Measurements from ENCODE around the gene SNX33. TPM values are rescaled to one million over a fixed set of nuclear protein-coding genes. Genes with fewer than 3 reads are reported as not detected.

Gene SNX33
- total RNA-seq, 4 donors from 2014 or later, result 4.9 to 6.7 (median 5.5) TPM

DNA sequence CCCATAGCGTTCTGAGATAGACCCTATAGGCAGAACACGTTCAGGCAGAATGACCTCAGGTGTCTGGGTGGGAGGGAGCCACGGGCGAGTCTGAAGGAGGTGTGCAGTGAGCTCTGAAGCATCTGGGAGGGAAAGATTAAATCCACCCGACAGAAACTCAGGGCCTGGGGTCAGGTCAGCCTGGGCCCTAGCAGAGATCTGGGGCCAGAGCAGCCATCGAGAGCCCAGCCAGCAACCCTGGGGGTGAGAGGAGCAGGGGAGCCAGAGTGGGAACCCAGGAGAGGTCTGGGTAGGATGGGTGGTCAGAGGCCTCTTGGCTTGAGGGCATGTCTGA is 22.1 kb downstream of the SNX33 start:
- no peak for DNase-seq
- H3K27me3 ChIP-seq, result no peaks in the 10 kb centered on the region
- H3K36me3 ChIP-seq, result no peaks in the 10 kb centered on the region
- H3K9me3 ChIP-seq, result no peaks in the 10 kb centered on the region
- peak overlapping the region in 1 of 4 donors; percentile 67 for H3K27ac ChIP-seq
- no peak overlapping the region for H3K4me3 ChIP-seq
- intact Hi-C loops (cut with DNase I; ENCODE audit: low total_unique reads), result no loop called here
- TF ChIP-seq, protein P1, sequence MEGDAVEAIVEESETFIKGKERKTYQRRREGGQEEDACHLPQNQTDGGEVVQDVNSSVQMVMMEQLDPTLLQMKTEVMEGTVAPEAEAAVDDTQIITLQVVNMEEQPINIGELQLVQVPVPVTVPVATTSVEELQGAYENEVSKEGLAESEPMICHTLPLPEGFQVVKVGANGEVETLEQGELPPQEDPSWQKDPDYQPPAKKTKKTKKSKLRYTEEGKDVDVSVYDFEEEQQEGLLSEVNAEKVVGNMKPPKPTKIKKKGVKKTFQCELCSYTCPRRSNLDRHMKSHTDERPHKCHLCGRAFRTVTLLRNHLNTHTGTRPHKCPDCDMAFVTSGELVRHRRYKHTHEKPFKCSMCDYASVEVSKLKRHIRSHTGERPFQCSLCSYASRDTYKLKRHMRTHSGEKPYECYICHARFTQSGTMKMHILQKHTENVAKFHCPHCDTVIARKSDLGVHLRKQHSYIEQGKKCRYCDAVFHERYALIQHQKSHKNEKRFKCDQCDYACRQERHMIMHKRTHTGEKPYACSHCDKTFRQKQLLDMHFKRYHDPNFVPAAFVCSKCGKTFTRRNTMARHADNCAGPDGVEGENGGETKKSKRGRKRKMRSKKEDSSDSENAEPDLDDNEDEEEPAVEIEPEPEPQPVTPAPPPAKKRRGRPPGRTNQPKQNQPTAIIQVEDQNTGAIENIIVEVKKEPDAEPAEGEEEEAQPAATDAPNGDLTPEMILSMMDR (IDR thresholded peaks at IDR 0.05 in 4 of 5, conservative IDR thresholded peaks at IDR 0.05 in 1 of 5), result no peak
- no peak for TF ChIP-seq POLR2A (IDR thresholded peaks at IDR 0.05)
- peaks cover 41 to 50% of the 10 kb centered on the region in 2 donors for H3K4me1 ChIP-seq
- no peak for ATAC-seq
- in situ Hi-C loops (cut with MboI; ENCODE audit: low sequenced_read_pairs in 4 of 4), result no loop called here

DNA sequence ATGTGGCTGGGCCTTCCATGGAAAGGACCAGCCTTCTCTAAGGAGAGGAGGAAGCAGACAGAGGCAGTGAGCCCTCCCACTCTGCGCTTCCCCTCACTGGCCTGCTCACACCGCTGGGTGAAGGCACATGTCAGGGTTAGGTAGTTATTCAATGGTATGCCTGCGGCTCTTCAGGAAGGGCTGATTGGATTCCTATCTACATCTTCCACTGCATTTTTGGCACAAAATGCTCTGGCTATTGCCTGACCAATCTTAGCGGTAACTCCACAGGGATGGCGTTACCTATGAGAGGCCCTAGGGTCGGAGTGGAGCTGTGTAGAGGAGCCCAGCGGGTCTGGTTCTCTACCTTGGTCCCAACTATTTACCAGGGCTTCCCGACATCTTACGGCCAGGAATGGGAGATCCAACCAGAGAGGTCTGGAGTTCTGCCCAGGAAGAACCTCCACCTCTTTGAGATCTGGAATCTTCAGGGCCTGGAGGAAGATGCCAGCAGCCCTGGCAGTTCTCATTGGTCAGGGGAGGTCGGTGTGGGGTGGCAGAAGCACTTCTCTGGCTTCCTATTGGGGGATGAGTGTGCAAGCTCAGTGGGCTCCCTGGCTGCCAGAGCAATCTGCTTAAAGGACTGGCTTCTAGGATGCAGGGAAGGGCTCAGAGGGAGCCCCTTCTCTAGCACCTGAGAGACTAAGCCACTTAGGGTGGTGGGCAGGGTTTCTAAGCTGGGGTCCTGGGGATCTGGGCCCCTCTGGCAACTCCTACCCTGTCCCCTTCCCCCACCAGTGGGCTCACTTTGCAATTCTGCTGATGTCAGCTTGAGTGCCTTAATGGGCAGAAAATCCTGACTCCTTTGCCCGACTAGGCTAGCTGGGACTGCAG is 24.3 kb downstream of the SNX33 start:
- no peak for TF ChIP-seq POLR2A (IDR thresholded peaks at IDR 0.05)
- TF ChIP-seq, protein P1 (IDR thresholded peaks at IDR 0.05 in 4 of 5, conservative IDR thresholded peaks at IDR 0.05 in 1 of 5), result no peak
- Histone ChIP-seq H3K9me3 (no peaks in the 10 kb centered on the region), H3K36me3 (no peaks in the 10 kb centered on the region), H3K27ac (peak overlapping the region; percentile 65 to 78 (median 70)), H3K27me3 (no peaks in the 10 kb centered on the region), H3K4me3 (no peak overlapping the region), H3K4me1 (peaks cover 43 to 53% of the 10 kb centered on the region in 2 donors)
- no peak for DNase-seq
- in situ Hi-C loops (cut with MboI; ENCODE audit: low sequenced_read_pairs in 4 of 4), result no loop called here
- intact Hi-C loops (cut with DNase I; ENCODE audit: low total_unique reads), result no loop called here
- no peak for ATAC-seq

DNA sequence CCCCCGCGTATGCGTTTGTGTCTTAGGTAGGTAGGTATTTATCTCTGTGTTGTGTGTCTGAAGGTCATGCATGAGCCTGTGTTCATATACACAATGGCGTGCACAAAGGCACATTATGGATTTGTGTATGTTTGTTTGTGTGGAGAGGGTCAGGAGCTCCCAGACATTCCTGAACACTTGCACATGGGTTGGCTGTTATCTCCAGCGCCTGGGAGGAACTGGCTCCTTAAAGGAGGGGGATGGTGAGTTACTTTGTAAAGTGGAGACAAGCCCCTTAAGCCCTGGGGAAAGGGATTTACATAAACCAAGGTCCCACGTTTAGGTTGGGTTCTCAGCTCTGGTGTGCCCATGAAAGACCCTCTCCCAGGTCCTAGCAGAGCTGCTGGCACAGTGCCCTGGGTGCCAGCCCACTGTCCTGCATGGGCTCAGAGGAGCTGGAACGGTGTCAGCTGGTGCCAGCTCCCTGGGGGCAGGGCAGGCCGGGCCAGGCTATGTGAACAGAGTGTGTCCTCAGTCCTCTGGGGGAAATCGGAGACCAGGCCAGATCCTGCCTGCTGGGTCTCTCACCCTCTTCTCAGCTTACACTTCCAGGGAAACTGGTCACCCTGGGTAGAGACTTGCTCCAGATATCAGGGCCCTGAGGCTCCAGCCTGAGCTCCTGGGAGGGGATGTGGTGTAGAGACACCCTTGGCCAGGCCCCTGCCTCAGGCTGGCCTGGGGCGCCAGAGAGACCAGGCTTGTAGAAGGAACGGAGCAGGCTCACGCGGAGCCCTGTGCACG is 25.1 kb downstream of the SNX33 start:
- TF ChIP-seq POLR2A (IDR thresholded peaks at IDR 0.05), result no peak
- TF ChIP-seq, protein P1 (IDR thresholded peaks at IDR 0.05 in 4 of 5, conservative IDR thresholded peaks at IDR 0.05 in 1 of 5), result no peak
- DNase-seq (peak in 1 of 2 donors; percentile 64), ATAC-seq (peak; percentile 30 to 34)
- Histone ChIP-seq H3K27ac (peak overlapping the region; percentile 65 to 78 (median 70)), H3K36me3 (no peaks in the 10 kb centered on the region), H3K9me3 (no peaks in the 10 kb centered on the region), H3K4me3 (no peak overlapping the region), H3K27me3 (no peaks in the 10 kb centered on the region), H3K4me1 (peaks cover 35 to 45% of the 10 kb centered on the region in 2 donors)
- intact Hi-C loops (cut with DNase I; ENCODE audit: low total_unique reads) (no loop called here), in situ Hi-C loops (cut with MboI; ENCODE audit: low sequenced_read_pairs in 4 of 4) (no loop called here)

DNA sequence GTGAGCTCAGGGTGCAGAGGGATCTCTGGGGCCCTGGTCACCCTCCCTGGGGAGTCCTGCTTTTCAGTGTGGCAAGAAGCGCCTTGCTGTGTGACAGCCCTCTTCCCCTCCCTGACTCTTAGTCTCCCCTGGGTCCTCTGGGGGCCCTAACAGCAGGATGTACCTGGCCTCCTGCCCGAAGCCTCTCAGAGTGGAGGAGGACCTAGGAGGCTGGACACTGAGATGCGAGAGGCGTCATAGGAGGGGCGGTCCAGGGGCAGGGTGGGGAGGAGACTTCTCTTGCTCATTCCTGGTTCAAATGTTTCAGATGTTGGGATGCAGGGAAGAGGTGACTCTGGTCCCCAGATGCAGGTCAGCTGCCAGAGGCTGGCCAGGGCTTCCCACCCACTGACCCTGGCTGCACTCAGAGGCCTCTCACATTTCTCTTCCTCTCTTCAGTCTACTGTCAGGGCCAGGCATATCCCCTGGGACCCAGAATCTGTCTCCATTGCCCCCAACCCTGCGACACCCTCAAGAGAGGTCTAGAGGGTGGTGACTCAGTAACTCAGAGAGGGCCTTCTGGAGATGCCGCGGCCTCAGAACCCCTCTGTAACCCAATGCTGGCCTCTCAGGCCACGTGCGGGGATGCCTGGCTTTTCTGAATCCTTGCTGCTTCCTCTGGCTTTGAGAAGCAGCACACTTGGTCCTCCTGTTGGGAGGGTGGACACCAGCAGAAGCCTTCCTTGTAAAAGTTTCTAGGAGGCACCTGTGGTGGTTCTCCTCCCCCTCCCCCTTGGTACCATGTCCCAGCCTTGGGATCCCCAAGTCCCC is 25.9 kb downstream of the SNX33 start:
- intact Hi-C loops (cut with DNase I; ENCODE audit: low total_unique reads), result loop anchor here (2.0 kb wide), 1 partner anchor 35 kb away; no protein-coding TSS in a partner anchor
- Histone ChIP-seq H3K27me3 (no peaks in the 10 kb centered on the region), H3K36me3 (no peaks in the 10 kb centered on the region), H3K4me1 (peaks cover 35 to 45% of the 10 kb centered on the region in 2 donors), H3K9me3 (no peaks in the 10 kb centered on the region), H3K27ac (peak overlapping the region; percentile 65 to 78 (median 70)), H3K4me3 (no peak overlapping the region)
- in situ Hi-C loops (cut with MboI; ENCODE audit: low sequenced_read_pairs in 4 of 4), result no loop called here
- DNase-seq, result peak in 1 of 2 donors; percentile 75
- TF ChIP-seq POLR2A (IDR thresholded peaks at IDR 0.05), result no peak
- TF ChIP-seq, protein P1 (IDR thresholded peaks at IDR 0.05 in 4 of 5, conservative IDR thresholded peaks at IDR 0.05 in 1 of 5), result no peak
- peak; percentile 41 to 51 for ATAC-seq
